Activated CD8-positive, alpha-beta memory T cell treated with anti-CD3 and anti-CD28 coated beads, Interleukin-2, amount 10 ng/mL, durations not matched to agents 7 days and 5 days (primary cell): Measurements from ENCODE around the gene AMY2A. TPM values are rescaled to one million over a fixed set of nuclear protein-coding genes. Genes with fewer than 3 reads are reported as not detected.
"Not testable (repeated sequence)": the region's sequence is repeated elsewhere in the genome, so short reads cannot be mapped to it uniquely, and the experiment has no call there.

Experiments
- ATAC-seq: fragments of 150-1000 bp; cut with Tn5 transposase; one replicate; pipeline ENCODE4 v1.10.0; 2021; ENCODE audit warnings: moderate library complexity
- CTCF ChIA-PET: fragments of 350-600 bp; sonication (Branson Sonifier 250); formaldehyde crosslinking; loops from one replicate; lab custom pipeline; 2021; ENCODE audit warnings: antibody characterized with exemption; lab: Charles Lee
- DNase-seq: peaks from one replicate; pipeline ENCODE4 v3.0.0-alpha.2; 2020
- H3K27ac Mint-ChIP-seq: one replicate; pipeline ENCODE4 v1.8.0; 2021; ENCODE audit warnings: mild to moderate bottlenecking, mixed read lengths
- H3K27me3 Mint-ChIP-seq: one replicate; pipeline ENCODE4 v1.8.0; 2021; ENCODE audit warnings: mixed read lengths
- H3K36me3 Mint-ChIP-seq: one replicate; pipeline ENCODE4 v1.8.0; 2021; ENCODE audit warnings: mild to moderate bottlenecking, mixed read lengths
- H3K4me1 Mint-ChIP-seq: one replicate; pipeline ENCODE4 v1.8.0; 2021; ENCODE audit warnings: mixed read lengths
- H3K4me3 Mint-ChIP-seq: one replicate; pipeline ENCODE4 v1.8.0; 2021; ENCODE audit warnings: mild to moderate bottlenecking, moderate library complexity, mixed read lengths
- H3K9me3 Mint-ChIP-seq: one replicate; pipeline ENCODE4 v1.8.0; 2022; ENCODE audit warnings: low read depth, mixed read lengths
- total RNA-seq, 2 experiments: library from RNA; stranded (reverse); gene quantifications; one replicate each; pipeline ENCODE4 v1.2.3, GENCODE V29; 2021

Gene AMY2A
- total RNA-seq, 2 experiments from 2014 or later, result not detected

DNA sequence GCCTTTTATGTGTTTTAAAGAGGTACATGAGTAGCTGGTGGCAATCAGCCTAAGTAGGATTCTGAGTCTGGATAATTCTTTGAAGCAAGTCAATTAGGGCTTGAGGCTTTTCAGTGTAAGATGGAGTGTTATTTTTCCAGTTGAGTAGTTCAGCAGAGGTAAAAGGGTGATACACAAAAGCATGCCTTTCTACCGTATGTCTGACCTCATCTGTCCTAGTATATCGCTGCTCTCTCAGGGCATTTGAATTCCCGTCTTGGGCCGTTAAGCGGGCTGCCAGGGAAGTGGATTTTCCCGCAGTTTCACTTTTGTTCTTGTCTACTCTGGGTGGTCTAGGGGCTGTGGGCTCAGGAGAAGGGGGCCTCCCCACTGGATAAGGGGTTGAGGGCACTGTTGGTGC, 36.9 kb downstream of the AMY2A start:
- H3K27me3 Mint-ChIP-seq, H3K4me1 Mint-ChIP-seq, H3K27ac Mint-ChIP-seq, H3K4me3 Mint-ChIP-seq, ATAC-seq, CTCF ChIA-PET, H3K36me3 Mint-ChIP-seq, DNase-seq, H3K9me3 Mint-ChIP-seq: not testable (repeated sequence)

DNA sequence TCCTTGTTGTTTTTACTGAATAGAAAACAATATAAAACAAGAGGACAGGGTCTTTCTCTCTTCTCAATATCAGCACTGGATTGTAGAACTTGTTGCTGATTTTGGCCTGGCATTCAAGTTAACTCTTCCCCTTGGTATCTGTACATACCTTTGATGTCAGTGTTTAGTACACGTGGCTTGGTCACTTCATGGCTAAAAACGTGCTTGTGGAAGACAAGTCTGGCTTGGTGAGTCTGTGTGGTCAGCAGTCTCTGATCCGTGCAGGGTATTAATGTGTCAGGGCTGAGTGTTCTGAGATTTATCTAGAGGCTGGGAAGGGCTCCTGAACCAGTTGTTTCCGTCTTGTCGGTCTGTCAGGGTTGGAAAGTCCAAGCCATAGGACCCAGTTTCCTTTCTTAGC, 38.2 kb downstream of the AMY2A start, which contains the start of gene AMY1A:
AMY1A (plus strand) TSS at position 301 of the 400 bp plus-strand sequence. CDS start 571 bp downstream, outside the sequence.
- CTCF ChIA-PET, DNase-seq, H3K27ac Mint-ChIP-seq, H3K9me3 Mint-ChIP-seq, H3K27me3 Mint-ChIP-seq, H3K36me3 Mint-ChIP-seq, H3K4me3 Mint-ChIP-seq, ATAC-seq, H3K4me1 Mint-ChIP-seq: not testable (repeated sequence)

Other genes starting within 250 kb of the AMY2A start
- 10 to 100 TPM; 20.6 to 27.7 TPM for gene RNPC3, start 91.7 kb upstream of the AMY2A start, total RNA-seq
- 1 to 10 TPM; 5.0 to 8.0 TPM for gene AMY2B, start 45.8 kb upstream of the AMY2A start, total RNA-seq
- gene AMY1A, start 38.3 kb downstream of the AMY2A start, total RNA-seq, result not detected
- not detected for gene AMY1B, start 78.8 kb downstream of the AMY2A start, total RNA-seq
- not detected for gene AMY1C, start 132.5 kb downstream of the AMY2A start, total RNA-seq